HG03521 (cell line): Measurements from ENCODE around the gene TXLNB.

ENCODE experiments used
- ATAC-seq: cut with Tn5 transposase; IDR thresholded peaks from one replicate; pipeline ENCODE4 v1.9.1; 2021; ENCODE audit warnings: mild to moderate bottlenecking, moderate library complexity; ENCODE audit not compliant: unreplicated experiment

Gene TXLNB

GRCh38 chr6:139275279-139276055 is 16.3 kb downstream of the TXLNB start:
- no peak for ATAC-seq

- ATAC-seq = peak; percentile 57
Measured at GRCh38 chr6:139271056-139271455, 20.7 kb downstream of the TXLNB start.

GRCh38 chr6:139270249-139270648 is 21.5 kb downstream of the TXLNB start:
- no peak for ATAC-seq

GRCh38 chr6:139265512-139266190 is 26.1 kb downstream of the TXLNB start:
- no peak for ATAC-seq

- peak; percentile 87 for ATAC-seq
Measured at GRCh38 chr6:139262519-139263300, 29.1 kb downstream of the TXLNB start.

- no peak for ATAC-seq
Measured at GRCh38 chr6:139257821-139258398, 33.9 kb downstream of the TXLNB start.

GRCh38 chr6:139257291-139257690 is 34.5 kb downstream of the TXLNB start:
- no peak for ATAC-seq

- no peak for ATAC-seq
Measured at GRCh38 chr6:139256087-139256486, 35.7 kb downstream of the TXLNB start.

GRCh38 chr6:139254196-139254595 is 37.6 kb downstream of the TXLNB start:
- no peak for ATAC-seq

- no peak for ATAC-seq
Measured at GRCh38 chr6:139253656-139254055, 38.1 kb downstream of the TXLNB start.

GRCh38 chr6:139251691-139252390 is 40.0 kb downstream of the TXLNB start:
- ATAC-seq = no peak

- peak; percentile 34 for ATAC-seq
Measured at GRCh38 chr6:139251045-139251690, 40.6 kb downstream of the TXLNB start.

GRCh38 chr6:139250296-139251044 is 41.3 kb downstream of the TXLNB start:
- peak; percentile 99 for ATAC-seq

- no peak for ATAC-seq
Measured at GRCh38 chr6:139249395-139249794, 42.4 kb downstream of the TXLNB start.

GRCh38 chr6:139248911-139249310 is 42.9 kb downstream of the TXLNB start:
- no peak for ATAC-seq

GRCh38 chr6:139247618-139248017 is 44.2 kb downstream of the TXLNB start:
- no peak for ATAC-seq

- ATAC-seq = no peak
Measured at GRCh38 chr6:139243536-139243935, 48.3 kb downstream of the TXLNB start.

- ATAC-seq = no peak
Measured at GRCh38 chr6:139242457-139243240, 49.1 kb downstream of the TXLNB start.
